LNCaP clone FGC (cell line): ENCODE results near the gene ZNF536.
"Not testable (repeated sequence)": the region's sequence is repeated elsewhere in the genome, so short reads cannot be mapped to it uniquely, and the experiment has no call there.

Experiments
- DNase-seq: peaks from one replicate; pipeline ENCODE4 v3.0.0-alpha.2; 2011; ENCODE audit warnings: low read depth
- H3K4me3 ChIP-seq: 2 replicates; pipeline ENCODE4 v1.5.1; 2011; ENCODE audit warnings: mild to moderate bottlenecking, low read depth, low read length, control low read depth
- TF ChIP-seq, protein P1 (sequence below): IDR thresholded peaks from 2 replicates; pipeline ENCODE4 v1.5.1; 2012; ENCODE audit warnings: mild to moderate bottlenecking; ENCODE audit not compliant: control insufficient read depth, insufficient read depth; ENCODE audit errors: extremely low read depth

ZNF536 gene

GRCh38 chr19:30452931-30453330 is 80.7 kb downstream of the ZNF536 start:
- H3K4me3 ChIP-seq, result no peak overlapping the region
- TF ChIP-seq, protein P1, sequence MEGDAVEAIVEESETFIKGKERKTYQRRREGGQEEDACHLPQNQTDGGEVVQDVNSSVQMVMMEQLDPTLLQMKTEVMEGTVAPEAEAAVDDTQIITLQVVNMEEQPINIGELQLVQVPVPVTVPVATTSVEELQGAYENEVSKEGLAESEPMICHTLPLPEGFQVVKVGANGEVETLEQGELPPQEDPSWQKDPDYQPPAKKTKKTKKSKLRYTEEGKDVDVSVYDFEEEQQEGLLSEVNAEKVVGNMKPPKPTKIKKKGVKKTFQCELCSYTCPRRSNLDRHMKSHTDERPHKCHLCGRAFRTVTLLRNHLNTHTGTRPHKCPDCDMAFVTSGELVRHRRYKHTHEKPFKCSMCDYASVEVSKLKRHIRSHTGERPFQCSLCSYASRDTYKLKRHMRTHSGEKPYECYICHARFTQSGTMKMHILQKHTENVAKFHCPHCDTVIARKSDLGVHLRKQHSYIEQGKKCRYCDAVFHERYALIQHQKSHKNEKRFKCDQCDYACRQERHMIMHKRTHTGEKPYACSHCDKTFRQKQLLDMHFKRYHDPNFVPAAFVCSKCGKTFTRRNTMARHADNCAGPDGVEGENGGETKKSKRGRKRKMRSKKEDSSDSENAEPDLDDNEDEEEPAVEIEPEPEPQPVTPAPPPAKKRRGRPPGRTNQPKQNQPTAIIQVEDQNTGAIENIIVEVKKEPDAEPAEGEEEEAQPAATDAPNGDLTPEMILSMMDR, result no peak
- no peak for DNase-seq

GRCh38 chr19:30453743-30454142 is 81.6 kb downstream of the ZNF536 start:
- DNase-seq, result no peak
- no peak overlapping the region for H3K4me3 ChIP-seq
- TF ChIP-seq, protein P1, result no peak

DNA sequence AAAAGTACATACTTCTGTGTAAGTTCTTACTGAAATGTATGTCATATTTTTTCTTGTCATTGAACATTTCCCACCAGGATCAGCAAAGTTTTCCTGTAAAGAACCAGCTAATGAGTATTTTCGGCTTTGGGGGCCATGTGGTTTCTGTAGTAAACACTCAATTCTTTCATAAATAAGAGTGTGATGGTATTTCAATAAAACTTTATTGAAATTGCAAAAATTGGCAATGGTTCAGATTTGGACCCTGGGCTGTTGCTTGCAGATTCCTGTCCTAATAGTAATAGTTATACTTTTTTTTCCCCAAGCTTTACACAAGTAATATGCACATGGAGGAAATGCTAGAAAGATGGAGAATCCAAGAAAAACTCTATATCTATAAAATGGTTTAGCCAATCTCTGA is 83.7 kb downstream of the ZNF536 start:
- no peak overlapping the region for H3K4me3 ChIP-seq
- DNase-seq, result no peak
- TF ChIP-seq, protein P1, result no peak

- TF ChIP-seq, protein P1, result no peak
- no peak for DNase-seq
- no peak overlapping the region for H3K4me3 ChIP-seq
Measured at GRCh38 chr19:30457484-30457883, 85.3 kb downstream of the ZNF536 start.

DNA sequence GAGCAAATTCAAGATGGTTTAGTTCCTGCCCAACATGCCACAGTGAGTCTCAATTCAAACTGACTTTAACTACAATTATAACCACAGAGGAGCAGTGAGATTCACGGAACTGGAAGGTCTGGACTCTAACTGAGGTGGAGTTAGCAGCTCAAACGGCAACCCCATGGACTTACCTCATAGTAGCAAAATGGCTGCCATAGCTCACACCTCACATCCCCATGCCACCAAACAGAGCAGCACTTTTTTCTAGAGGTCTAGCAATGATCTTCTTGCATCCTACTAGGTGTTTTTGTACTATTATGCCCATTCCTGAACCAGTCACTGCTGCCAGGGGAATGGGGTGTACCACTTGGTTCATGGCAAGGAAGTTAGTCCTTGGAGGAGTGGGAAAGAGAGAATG is 87.7 kb downstream of the ZNF536 start:
- DNase-seq, result no peak
- TF ChIP-seq, protein P1, result no peak

DNA sequence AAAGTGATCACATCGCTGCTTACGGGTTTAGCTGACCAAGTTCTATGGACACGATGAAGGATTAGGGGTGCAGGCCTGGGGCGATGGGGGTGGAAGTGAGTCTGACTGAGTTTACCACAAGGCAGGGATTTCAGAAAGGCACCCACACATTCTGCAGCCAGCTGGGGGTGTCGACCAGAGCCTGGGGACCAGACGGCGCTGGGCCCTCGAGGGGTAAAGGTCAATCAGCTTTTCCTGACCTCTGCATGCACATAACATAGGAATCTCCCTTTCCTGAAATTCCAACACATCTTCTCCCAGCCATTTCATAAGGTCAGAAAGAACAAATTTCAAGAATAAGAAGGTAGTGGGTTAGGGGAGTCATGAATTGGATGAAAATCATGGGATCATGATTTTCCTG is 92.0 kb downstream of the ZNF536 start:
- no peak for DNase-seq
- H3K4me3 ChIP-seq, result no peak overlapping the region
- TF ChIP-seq, protein P1, result no peak

More for the DNA sequence above, 87.7 kb downstream of the ZNF536 start:
- H3K4me3 ChIP-seq, result no peak overlapping the region

DNA sequence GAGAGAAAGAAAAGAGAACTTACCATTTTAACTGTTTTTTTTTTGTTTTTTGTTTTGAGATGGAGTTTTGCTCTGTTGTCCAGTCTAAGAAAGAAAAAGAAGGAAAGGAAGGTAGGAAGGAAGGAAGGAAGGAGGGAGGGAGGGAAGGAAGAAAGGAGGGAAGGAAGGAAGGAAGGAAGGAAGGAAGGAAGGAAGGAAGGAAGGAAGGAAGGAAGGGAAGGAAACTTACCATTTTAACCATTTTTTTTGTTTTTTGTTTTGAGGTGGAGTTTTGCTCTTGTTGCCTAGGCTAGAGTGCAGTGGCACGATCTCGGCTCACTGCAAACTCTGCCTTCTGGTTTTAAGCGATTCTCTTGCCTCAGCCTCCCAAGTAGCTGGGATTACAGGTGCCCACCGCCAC is 94.4 kb downstream of the ZNF536 start:
- DNase-seq, result not testable (repeated sequence)

DNA sequence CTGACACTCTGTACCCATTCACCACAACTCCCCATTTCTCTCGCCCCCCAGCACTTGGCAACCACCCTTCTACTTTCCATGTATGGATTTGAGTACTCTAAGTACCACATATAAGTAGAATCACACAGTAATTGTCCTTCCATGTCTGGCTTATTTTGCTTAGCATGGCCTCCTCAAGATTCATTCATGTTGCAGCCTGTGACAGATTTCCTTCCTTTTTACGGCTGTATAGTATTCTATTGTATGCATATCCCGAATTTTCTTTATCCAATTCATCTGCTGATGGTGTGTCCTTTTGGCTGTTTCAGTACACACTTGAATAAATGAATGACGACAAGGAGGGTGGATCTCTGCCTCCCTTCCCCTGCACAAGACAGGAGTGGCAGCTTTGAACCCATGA is 95.1 kb downstream of the ZNF536 start:
- no peak for DNase-seq
- TF ChIP-seq, protein P1, result no peak
- H3K4me3 ChIP-seq, result no peak overlapping the region

More for the DNA sequence above, 94.4 kb downstream of the ZNF536 start:
- not testable (repeated sequence) for H3K4me3 ChIP-seq
